Measurements from ENCODE around the gene UGT1A7.

GRCh38 chr2:233792720-233793119 is 111.0 kb downstream of the UGT1A7 start:
- TF ChIP-seq ZNF274 (IDR thresholded peaks at IDR 0.05; ENCODE audit: low read depth, low read length) (no peak), SUZ12 (IDR thresholded peaks at IDR 0.05; ENCODE audit: extremely low read depth, insufficient read depth, insufficient read length) (no peak), YY1 (IDR thresholded peaks at IDR 0.05; ENCODE audit: insufficient read depth, insufficient read length) (no peak)
